Omental fat pad (tissue), 4 donors: Measurements from ENCODE around the gene KATNB1. TPM values are rescaled to one million over a fixed set of nuclear protein-coding genes. Genes with fewer than 3 reads are reported as not detected.

Experiments used
- ATAC-seq: fragments of 150-250 bp; one replicate; pipeline ENCODE4 v1.9.1; 2016; ENCODE audit warnings: mild to moderate bottlenecking, moderate library complexity; ENCODE audit not compliant: low FRiP score
- DNase-seq: peaks from one replicate; pipeline ENCODE4 v3.0.0-alpha.2; 2019; ENCODE audit warnings: low spot score
- total RNA-seq, 4 donors: library from RNA; depleted of rRNA; stranded (reverse); fragments of >200 nt; gene quantifications; one replicate each; pipeline ENCODE4 v1.1.0, GENCODE V29; 2016
- TF ChIP-seq, protein P1 (sequence below), 3 donors: fragments of 450-650 bp; IDR thresholded peaks; one replicate each; pipeline ENCODE4 v1.5.1; 2016 to 2017; ENCODE audit warnings: antibody characterized with exemption in 3 of 3, mild to moderate bottlenecking in 3 of 3, moderate library complexity in 2 of 3

Gene KATNB1
- total RNA-seq, 4 donors from 2014 or later: 8.7 to 23.5 (median 14.1) TPM

DNA sequence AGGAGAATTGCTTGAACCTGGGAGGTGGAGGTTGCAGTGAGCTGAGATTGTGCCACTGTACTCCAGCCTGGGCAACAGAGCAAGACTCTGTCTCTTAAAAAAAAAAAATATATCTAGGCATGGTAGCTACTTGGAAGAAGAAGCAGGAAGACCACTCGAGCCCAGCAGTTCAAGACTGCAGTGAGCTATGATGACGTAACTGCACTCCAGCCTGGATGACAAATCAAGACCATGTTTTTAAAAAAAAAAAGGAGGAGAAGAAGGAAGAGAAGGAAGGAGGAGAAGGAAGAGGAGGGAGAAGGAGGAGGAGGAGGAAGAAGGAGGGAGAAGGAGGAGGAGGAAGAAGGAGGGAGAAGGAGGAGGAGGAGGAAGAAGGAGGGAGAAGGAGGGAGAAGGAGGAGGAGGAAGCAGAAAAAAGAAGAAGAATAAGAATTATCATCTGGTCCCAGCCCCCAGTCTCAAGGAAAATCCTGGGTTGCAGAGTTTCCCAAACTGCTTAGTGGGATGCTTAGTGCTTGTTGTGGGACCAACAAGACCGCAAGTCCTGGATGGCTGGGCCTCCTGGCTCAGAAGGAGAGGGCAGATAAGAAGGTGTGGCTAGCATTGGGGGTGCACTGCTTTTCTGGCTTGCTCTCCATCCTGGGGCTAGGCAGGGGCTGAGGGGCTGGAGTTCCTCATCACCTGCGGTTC lies 44.6 kb upstream of the KATNB1 start:
- DNase-seq (no peak), ATAC-seq (no peak)
- TF ChIP-seq, protein P1, sequence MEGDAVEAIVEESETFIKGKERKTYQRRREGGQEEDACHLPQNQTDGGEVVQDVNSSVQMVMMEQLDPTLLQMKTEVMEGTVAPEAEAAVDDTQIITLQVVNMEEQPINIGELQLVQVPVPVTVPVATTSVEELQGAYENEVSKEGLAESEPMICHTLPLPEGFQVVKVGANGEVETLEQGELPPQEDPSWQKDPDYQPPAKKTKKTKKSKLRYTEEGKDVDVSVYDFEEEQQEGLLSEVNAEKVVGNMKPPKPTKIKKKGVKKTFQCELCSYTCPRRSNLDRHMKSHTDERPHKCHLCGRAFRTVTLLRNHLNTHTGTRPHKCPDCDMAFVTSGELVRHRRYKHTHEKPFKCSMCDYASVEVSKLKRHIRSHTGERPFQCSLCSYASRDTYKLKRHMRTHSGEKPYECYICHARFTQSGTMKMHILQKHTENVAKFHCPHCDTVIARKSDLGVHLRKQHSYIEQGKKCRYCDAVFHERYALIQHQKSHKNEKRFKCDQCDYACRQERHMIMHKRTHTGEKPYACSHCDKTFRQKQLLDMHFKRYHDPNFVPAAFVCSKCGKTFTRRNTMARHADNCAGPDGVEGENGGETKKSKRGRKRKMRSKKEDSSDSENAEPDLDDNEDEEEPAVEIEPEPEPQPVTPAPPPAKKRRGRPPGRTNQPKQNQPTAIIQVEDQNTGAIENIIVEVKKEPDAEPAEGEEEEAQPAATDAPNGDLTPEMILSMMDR (IDR thresholded peaks at IDR 0.05): no peak

DNA sequence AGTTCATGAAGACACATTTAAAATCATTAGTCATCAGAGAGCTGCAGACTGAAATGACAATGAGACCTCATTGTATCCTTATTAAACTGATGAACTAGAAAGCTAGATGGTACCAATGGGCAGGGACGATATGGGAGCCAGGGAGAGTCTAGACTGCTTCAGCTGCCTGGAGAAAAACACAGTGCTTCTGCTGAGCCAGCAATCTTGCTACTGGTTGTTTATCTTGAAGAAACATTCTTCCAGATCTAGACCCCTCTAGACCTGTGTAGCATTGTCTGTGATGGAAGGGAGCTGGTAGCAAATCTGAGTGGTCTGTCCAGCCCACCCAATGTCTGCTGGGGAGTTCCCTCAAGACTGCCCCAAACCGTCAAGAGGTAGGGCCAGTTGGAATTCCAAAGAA lies 42.9 kb upstream of the KATNB1 start:
- no peak for DNase-seq
- no peak for ATAC-seq
- TF ChIP-seq, protein P1 (IDR thresholded peaks at IDR 0.05): no peak

DNA sequence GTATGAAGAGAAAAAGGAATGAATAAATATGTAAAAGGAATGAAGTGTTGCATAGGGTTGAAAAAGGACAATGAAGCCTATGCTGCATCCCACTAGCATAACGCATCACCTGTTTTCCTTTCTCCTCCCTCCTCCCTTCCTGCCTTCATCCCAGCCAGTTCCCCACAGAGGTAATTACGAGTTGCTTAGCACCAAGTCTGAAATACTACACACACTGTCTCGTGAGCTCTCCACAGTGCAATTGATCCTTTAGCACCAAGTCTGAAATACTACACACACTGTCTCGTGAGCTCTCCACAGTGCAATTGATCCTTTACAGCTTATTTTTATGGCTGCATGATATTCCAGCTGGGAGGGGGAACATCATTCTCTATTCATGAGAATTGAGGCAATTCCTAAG lies 42.0 kb upstream of the KATNB1 start:
- DNase-seq (no peak), ATAC-seq (no peak)
- TF ChIP-seq, protein P1 (IDR thresholded peaks at IDR 0.05): no peak

DNA sequence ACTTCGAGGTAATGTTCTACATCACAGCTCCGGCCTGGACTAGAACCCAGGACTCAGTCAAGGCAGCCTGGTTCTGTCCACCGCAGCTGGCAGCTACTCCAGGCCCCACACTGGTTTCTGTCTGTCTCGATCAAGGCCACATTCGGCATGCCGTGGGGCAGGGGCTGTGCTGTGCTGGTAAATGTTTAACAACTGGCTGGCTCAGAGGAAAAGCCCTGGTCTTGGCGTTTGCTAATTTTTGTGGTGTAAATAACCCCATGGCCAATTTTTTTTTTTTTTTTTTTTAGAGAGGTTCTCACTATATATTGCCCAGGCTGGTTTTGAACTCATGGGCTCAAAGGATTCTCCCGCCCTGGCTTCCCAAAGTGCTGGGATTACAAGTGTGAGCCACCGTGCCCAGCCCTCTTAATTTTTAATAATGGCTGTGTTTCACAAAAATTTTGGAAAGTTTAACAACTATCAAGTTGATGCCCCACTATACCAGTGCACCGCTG lies 41.3 kb upstream of the KATNB1 start:
- TF ChIP-seq, protein P1 (IDR thresholded peaks at IDR 0.05): no peak
- ATAC-seq (no peak), DNase-seq (no peak)

DNA sequence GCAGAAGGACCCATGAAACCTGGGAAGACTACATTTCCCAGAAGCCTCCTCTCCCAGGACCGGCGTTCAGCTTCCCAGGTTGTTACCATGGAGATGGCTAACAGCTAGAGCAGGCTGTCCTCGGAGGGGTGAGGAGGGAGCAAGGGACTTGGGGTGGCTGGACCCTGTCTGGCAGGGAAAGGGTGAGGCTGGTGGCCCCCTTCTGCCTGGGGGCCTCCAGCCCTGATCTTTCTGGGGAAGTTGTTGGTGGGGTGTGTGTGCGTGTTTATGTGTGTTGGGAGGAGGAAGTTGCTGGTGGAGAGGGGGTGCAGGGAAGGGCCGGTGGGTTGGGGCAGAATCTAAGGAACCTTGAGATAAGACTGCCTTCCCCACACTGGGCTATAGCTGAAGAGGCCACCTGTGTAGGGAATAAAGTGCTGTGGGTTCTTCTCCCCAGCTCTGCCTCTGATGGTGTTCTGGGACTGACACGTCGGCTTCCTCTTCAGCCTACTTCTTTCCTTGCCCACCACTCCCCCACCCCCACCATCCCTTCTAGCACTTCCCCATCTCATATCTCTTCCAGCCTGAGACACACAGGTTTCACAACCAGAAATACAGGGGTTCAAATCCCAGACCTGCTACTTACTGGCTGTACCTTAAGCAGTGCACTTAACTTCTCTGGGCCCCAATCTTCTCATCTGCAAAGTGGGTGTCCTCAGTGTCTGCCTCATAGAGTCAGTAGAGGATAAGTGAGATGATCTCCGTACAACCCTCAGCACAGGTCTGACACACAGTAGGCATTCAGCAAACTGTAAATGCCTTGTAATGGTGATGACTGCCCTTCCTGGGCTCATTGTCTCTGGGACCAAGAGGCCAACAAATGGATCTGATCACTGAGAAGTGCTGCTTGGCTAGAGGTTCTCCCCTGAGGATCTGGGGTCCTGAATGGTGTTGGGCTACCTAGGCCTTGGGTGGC lies 40.6 kb upstream of the KATNB1 start, which contains the start of gene DRC7:
Gene DRC7 (plus strand): TSS at position 82 of the 955 bp plus-strand sequence. CDS start 3,144 bp downstream, outside the sequence.
- ATAC-seq (no peak), DNase-seq (no peak)
- TF ChIP-seq, protein P1 (IDR thresholded peaks at IDR 0.05): no peak

DNA sequence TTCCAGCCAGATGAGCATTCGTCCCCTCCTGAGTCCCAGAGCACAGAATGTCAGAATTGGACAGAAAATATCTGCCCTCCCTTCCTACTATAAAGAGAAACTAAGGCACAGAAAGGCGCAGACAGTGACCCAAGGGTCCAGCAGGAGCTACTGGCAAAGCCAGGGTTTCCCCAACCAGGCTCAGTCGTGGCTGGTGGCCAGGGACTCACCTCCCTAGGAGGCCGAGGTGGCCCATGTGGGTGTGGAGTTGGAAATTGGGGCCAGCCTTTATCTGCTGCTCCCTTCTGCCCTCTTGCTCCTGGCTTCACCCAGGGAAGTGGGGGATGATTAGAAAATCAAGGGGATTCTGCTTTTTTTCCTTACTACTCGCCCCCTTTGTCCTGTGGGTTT lies 39.9 kb upstream of the KATNB1 start:
- no peak for DNase-seq
- TF ChIP-seq, protein P1 (IDR thresholded peaks at IDR 0.05): no peak
- ATAC-seq: no peak
